ENCODE data around the gene STXBP4. TPM values are rescaled to one million over a fixed set of nuclear protein-coding genes. Genes with fewer than 3 reads are reported as not detected.

Gene STXBP4
- total RNA-seq, 2 donors from 2014 or later, result 12.7 to 31.4 TPM

GRCh38 chr17:55166506-55166905, 197.9 kb downstream of the STXBP4 start:
- Histone ChIP-seq H3K9me3 (no peaks in the 10 kb centered on the region), H3K27ac (no peak overlapping the region), H3K27me3 (replicated peaks; ENCODE audit: insufficient read depth) (no peaks in the 10 kb centered on the region), H3K4me1 (ENCODE audit: control insufficient read depth in 1 of 2, low read depth in 2 of 2) (no peaks in the 10 kb centered on the region), H3K4me3 (no peak overlapping the region), H3K36me3 (no peaks in the 10 kb centered on the region)
- ATAC-seq (ENCODE audit: insufficient number of reproducible peaks, low FRiP score, low read depth) (no peak), DNase-seq (ENCODE audit: low spot score) (no peak)
- TF ChIP-seq CTCF (IDR thresholded peaks at IDR 0.05), result no peak

GRCh38 chr17:55167024-55167725, 198.6 kb downstream of the STXBP4 start:
- H3K4me1 ChIP-seq (ENCODE audit: control insufficient read depth in 1 of 2, low read depth in 2 of 2), result no peaks in the 10 kb centered on the region
- H3K27ac ChIP-seq, result no peak overlapping the region
- no peaks in the 10 kb centered on the region for H3K9me3 ChIP-seq
- no peak for ATAC-seq (ENCODE audit: insufficient number of reproducible peaks, low FRiP score, low read depth)
- H3K36me3 ChIP-seq, result no peaks in the 10 kb centered on the region
- no peak overlapping the region for H3K4me3 ChIP-seq
- TF ChIP-seq CTCF (IDR thresholded peaks at IDR 0.05), result no peak
- H3K27me3 ChIP-seq (replicated peaks; ENCODE audit: insufficient read depth), result no peaks in the 10 kb centered on the region
- DNase-seq (ENCODE audit: low spot score), result no peak

- Histone ChIP-seq H3K4me1 (ENCODE audit: control insufficient read depth in 1 of 2, low read depth in 2 of 2) (no peaks in the 10 kb centered on the region), H3K36me3 (no peaks in the 10 kb centered on the region), H3K9me3 (no peaks in the 10 kb centered on the region), H3K4me3 (no peak overlapping the region), H3K27ac (no peak overlapping the region), H3K27me3 (replicated peaks; ENCODE audit: insufficient read depth) (no peaks in the 10 kb centered on the region)
- ATAC-seq (ENCODE audit: insufficient number of reproducible peaks, low FRiP score, low read depth), result no peak
- no peak for DNase-seq (ENCODE audit: low spot score)
- no peak for TF ChIP-seq CTCF (IDR thresholded peaks at IDR 0.05)
Observed at GRCh38 chr17:55168958-55169687, 200.6 kb downstream of the STXBP4 start.

- Histone ChIP-seq H3K36me3 (no peaks in the 10 kb centered on the region), H3K4me1 (ENCODE audit: control insufficient read depth in 1 of 2, low read depth in 2 of 2) (no peaks in the 10 kb centered on the region), H3K27me3 (replicated peaks; ENCODE audit: insufficient read depth) (no peaks in the 10 kb centered on the region), H3K9me3 (no peaks in the 10 kb centered on the region), H3K27ac (no peak overlapping the region), H3K4me3 (no peak overlapping the region)
- no peak for DNase-seq (ENCODE audit: low spot score)
- TF ChIP-seq CTCF (IDR thresholded peaks at IDR 0.05), result no peak
- no peak for ATAC-seq (ENCODE audit: insufficient number of reproducible peaks, low FRiP score, low read depth)
Observed at GRCh38 chr17:55171634-55172328, 203.2 kb downstream of the STXBP4 start.

GRCh38 chr17:55172612-55173011, 204.0 kb downstream of the STXBP4 start:
- no peak for DNase-seq (ENCODE audit: low spot score)
- no peaks in the 10 kb centered on the region for H3K4me1 ChIP-seq (ENCODE audit: control insufficient read depth in 1 of 2, low read depth in 2 of 2)
- no peak overlapping the region for H3K4me3 ChIP-seq
- H3K36me3 ChIP-seq, result no peaks in the 10 kb centered on the region
- no peak for ATAC-seq (ENCODE audit: insufficient number of reproducible peaks, low FRiP score, low read depth)
- H3K9me3 ChIP-seq, result no peaks in the 10 kb centered on the region
- no peak for TF ChIP-seq CTCF (IDR thresholded peaks at IDR 0.05)
- H3K27me3 ChIP-seq (replicated peaks; ENCODE audit: insufficient read depth), result no peaks in the 10 kb centered on the region
- H3K27ac ChIP-seq, result no peak overlapping the region
